Suprapubic skin (tissue), 4 donors: ENCODE results near the gene SMARCC1. TPM values are rescaled to one million over a fixed set of nuclear protein-coding genes. Genes with fewer than 3 reads are reported as not detected.
A peak's percentile ranks its signal among the peaks of the same experiment; 100 is the strongest.

Source experiments
- DNase-seq, 2 donors: peaks; one replicate each; pipeline ENCODE4 v3.0.0-alpha.2; 2019; ENCODE audit warnings: low spot score in 2 of 2
- H3K27ac ChIP-seq: fragments of 200-600 bp; sonication (generic); one replicate; pipeline ENCODE4 v1.5.1; 2019
- H3K27me3 ChIP-seq: fragments of 200-600 bp; sonication (generic); one replicate; pipeline ENCODE4 v1.5.1; 2019
- H3K36me3 ChIP-seq: fragments of 200-600 bp; sonication (generic); one replicate; pipeline ENCODE4 v1.5.1; 2019
- H3K4me1 ChIP-seq: fragments of 200-600 bp; sonication (generic); one replicate; pipeline ENCODE4 v1.5.1; 2019
- H3K4me3 ChIP-seq: fragments of 200-600 bp; sonication (generic); one replicate; pipeline ENCODE4 v1.5.1; 2019; ENCODE audit warnings: mild to moderate bottlenecking
- H3K9me3 ChIP-seq: fragments of 200-600 bp; sonication (generic); one replicate; pipeline ENCODE4 v1.5.1; 2019
- CTCF ChIP-seq, 2 donors: fragments of 200-600 bp in 1 of 2; fragments of 450-650 bp in 1 of 2; sonication (generic) in 1 of 2; IDR thresholded peaks; one replicate each; pipeline ENCODE4 v1.5.1; 2016 to 2019; ENCODE audit warnings: antibody characterized with exemption in 2 of 2, mild to moderate bottlenecking in 1 of 2, moderate library complexity in 1 of 2
- EP300 ChIP-seq: sonication (generic); formaldehyde crosslinking; IDR thresholded peaks from one replicate; pipeline ENCODE4 v1.6.1; 2017; ENCODE audit warnings: antibody characterized with exemption
- POLR2A ChIP-seq, 2 donors: fragments of 450-650 bp; IDR thresholded peaks; one replicate each; pipeline ENCODE4 v1.6.1; 2017; ENCODE audit warnings: antibody characterized with exemption in 2 of 2, mild to moderate bottlenecking in 2 of 2, moderate library complexity in 2 of 2
- POLR2AphosphoS5 ChIP-seq, 3 donors: sonication (generic); formaldehyde crosslinking; IDR thresholded peaks; one replicate each; pipeline ENCODE4 v1.6.1; 2017; ENCODE audit warnings: antibody characterized with exemption in 3 of 3
- WGBS: methylation state at CpG from one replicate; pipeline ENCODE4 v1.1.5; 2018; 5-methylcytosine and 5-hydroxymethylcytosine counted together
- total RNA-seq, 4 donors: library from RNA; depleted of rRNA; stranded (reverse); fragments of >200 nt; gene quantifications; one replicate each; pipeline ENCODE4 v1.1.0, GENCODE V29; 2016

The SMARCC1 gene
- total RNA-seq, 4 donors from 2014 or later, result 41.0 to 75.5 (median 58.1) TPM

- Histone ChIP-seq H3K27ac (no peak overlapping the region), H3K9me3 (no peaks in the 10 kb centered on the region), H3K4me3 (no peak overlapping the region), H3K4me1 (no peaks in the 10 kb centered on the region), H3K27me3 (no peaks in the 10 kb centered on the region), H3K36me3 (no peaks in the 10 kb centered on the region)
- 79% methylated on average over 4 of the region's 4 CpGs for WGBS
- TF ChIP-seq POLR2A (IDR thresholded peaks at IDR 0.05) (no peak), EP300 (no peak), POLR2AphosphoS5 (IDR thresholded peaks at IDR 0.05) (no peak), CTCF (IDR thresholded peaks at IDR 0.05) (no peak)
- DNase-seq, result no peak
Observed at GRCh38 chr3:47794544-47794943, 12.9 kb upstream of the SMARCC1 start.

- H3K27ac ChIP-seq, result no peak overlapping the region
- H3K9me3 ChIP-seq, result no peaks in the 10 kb centered on the region
- H3K27me3 ChIP-seq, result no peaks in the 10 kb centered on the region
- no peak for DNase-seq
- H3K4me3 ChIP-seq, result no peak overlapping the region
- H3K4me1 ChIP-seq, result peaks cover 4% of the 10 kb centered on the region
- 98% methylated on average over 2 of the region's 2 CpGs for WGBS
- no peaks in the 10 kb centered on the region for H3K36me3 ChIP-seq
- TF ChIP-seq POLR2AphosphoS5 (IDR thresholded peaks at IDR 0.05), result no peak
- no peak for TF ChIP-seq POLR2A (IDR thresholded peaks at IDR 0.05)
- no peak for TF ChIP-seq EP300
- no peak for TF ChIP-seq CTCF (IDR thresholded peaks at IDR 0.05)
Observed at GRCh38 chr3:47792699-47793098, 11.0 kb upstream of the SMARCC1 start.

- TF ChIP-seq POLR2AphosphoS5 (IDR thresholded peaks at IDR 0.05) (no peak), POLR2A (IDR thresholded peaks at IDR 0.05) (no peak), CTCF (IDR thresholded peaks at IDR 0.05) (no peak), EP300 (no peak)
- H3K4me3 ChIP-seq, result no peak overlapping the region
- 88% methylated on average over 16 of the region's 16 CpGs for WGBS
- no peak for DNase-seq
- H3K27me3 ChIP-seq, result no peaks in the 10 kb centered on the region
- no peak overlapping the region for H3K27ac ChIP-seq
- peaks cover 4% of the 10 kb centered on the region for H3K4me1 ChIP-seq
- H3K9me3 ChIP-seq, result no peaks in the 10 kb centered on the region
- no peaks in the 10 kb centered on the region for H3K36me3 ChIP-seq
Observed at GRCh38 chr3:47791193-47791855, 9.6 kb upstream of the SMARCC1 start.

GRCh38 chr3:47783673-47784072 lies 2.0 kb upstream of the SMARCC1 start:
- no peak overlapping the region for H3K4me3 ChIP-seq
- H3K27me3 ChIP-seq, result no peaks in the 10 kb centered on the region
- H3K9me3 ChIP-seq, result no peaks in the 10 kb centered on the region
- no peak overlapping the region for H3K27ac ChIP-seq
- TF ChIP-seq POLR2AphosphoS5 (IDR thresholded peaks at IDR 0.05) (no peak), EP300 (no peak), CTCF (IDR thresholded peaks at IDR 0.05) (no peak), POLR2A (IDR thresholded peaks at IDR 0.05) (no peak)
- H3K36me3 ChIP-seq, result no peaks in the 10 kb centered on the region
- peaks cover 33% of the 10 kb centered on the region for H3K4me1 ChIP-seq
- no peak for DNase-seq

GRCh38 chr3:47782446-47783308 lies 984 bp upstream of the SMARCC1 start:
- peak overlapping the region; percentile 78 for H3K4me3 ChIP-seq
- no peaks in the 10 kb centered on the region for H3K27me3 ChIP-seq
- peak overlapping the region; percentile 95 for H3K27ac ChIP-seq
- no peaks in the 10 kb centered on the region for H3K36me3 ChIP-seq
- WGBS, result 56% methylated on average over 23 of the region's 23 CpGs
- no peak for DNase-seq
- peaks cover 34% of the 10 kb centered on the region for H3K4me1 ChIP-seq
- TF ChIP-seq EP300, result no peak
- no peak for TF ChIP-seq POLR2AphosphoS5 (IDR thresholded peaks at IDR 0.05)
- no peak for TF ChIP-seq CTCF (IDR thresholded peaks at IDR 0.05)
- TF ChIP-seq POLR2A (IDR thresholded peaks at IDR 0.05), result no peak
- no peaks in the 10 kb centered on the region for H3K9me3 ChIP-seq
